ENCODE measurements around the gene CCDC33.

CCDC33 gene

DNA sequence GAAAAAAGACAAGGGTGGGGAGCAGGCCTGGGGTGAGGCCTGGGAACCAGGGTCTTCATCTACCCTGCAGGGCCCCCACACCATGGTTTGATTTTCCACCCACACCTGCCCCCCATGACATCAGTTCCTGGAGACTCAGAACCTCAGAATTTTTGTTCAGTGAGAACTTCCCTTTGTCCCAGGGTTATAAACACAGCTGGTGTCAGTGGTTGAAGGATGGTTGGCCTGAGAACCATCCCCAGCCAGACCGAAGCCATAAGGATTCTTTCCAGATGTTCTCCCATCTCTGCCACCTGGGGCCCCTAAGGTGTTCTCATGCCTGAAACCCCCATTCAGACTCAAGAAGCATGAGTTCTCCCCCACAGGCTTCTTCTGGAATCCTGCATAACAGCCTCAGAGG is 16.6 kb downstream of the CCDC33 start:
- Histone ChIP-seq H3K4me1 (ENCODE audit: control insufficient read depth, insufficient read depth, low read length) (no peaks in the 10 kb centered on the region), H3K36me3 (ENCODE audit: control insufficient read depth, insufficient read depth, low read length) (no peaks in the 10 kb centered on the region), H3K9ac (ENCODE audit: low read depth, low read length) (no peak overlapping the region), H3K27me3 (ENCODE audit: control insufficient read depth, insufficient read depth, low read length) (peaks cover 2% of the 10 kb centered on the region), H3K4me3 (ENCODE audit: low read depth, low read length) (no peak overlapping the region), H3K9me3 (ENCODE audit: control insufficient read depth, insufficient read depth, low read length) (no peaks in the 10 kb centered on the region)

DNA sequence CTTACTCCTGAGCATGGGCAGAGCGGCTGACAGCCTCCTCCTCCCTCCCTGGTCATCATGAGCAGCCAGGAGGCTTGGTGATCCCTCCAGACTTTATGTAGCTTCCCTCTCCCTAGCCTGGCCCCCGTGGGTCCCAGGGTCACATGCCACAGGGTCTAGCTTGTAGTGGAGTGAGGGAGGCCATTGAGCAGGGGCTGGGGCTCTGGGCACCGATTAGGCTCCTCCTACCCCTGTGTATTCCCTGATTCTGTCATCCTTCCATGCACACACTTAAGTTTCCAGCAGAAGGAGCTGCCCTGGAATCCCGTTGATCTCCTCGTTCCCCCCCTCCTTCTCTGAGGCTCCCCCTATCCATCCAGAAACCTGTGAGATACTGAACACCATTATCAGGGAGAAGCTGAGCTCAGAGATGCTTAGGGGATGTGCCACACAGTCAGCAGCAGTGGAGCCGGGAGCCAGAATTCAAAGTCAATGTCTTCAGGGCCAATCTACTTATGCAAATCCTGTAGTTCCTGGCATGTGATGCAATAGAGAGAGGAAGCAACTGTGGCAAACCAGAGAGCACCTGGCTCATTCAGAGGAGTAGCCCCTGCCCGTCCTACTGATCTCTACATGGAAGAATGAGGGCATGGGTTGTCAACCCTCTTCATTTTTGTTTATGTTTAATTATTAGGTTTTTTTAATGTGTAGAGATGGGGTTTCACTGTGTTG is 17.2 kb downstream of the CCDC33 start:
- Histone ChIP-seq H3K27me3 (ENCODE audit: control insufficient read depth, insufficient read depth, low read length) (peaks cover 2% of the 10 kb centered on the region), H3K9ac (ENCODE audit: low read depth, low read length) (no peak overlapping the region)

GRCh38 chr15:74257105-74257504 is 21.0 kb downstream of the CCDC33 start:
- Histone ChIP-seq H3K27me3 (ENCODE audit: control insufficient read depth, insufficient read depth, low read length) (peaks cover 5% of the 10 kb centered on the region), H3K4me3 (ENCODE audit: low read depth, low read length) (no peak overlapping the region), H3K4me1 (ENCODE audit: control insufficient read depth, insufficient read depth, low read length) (no peaks in the 10 kb centered on the region), H3K9me3 (ENCODE audit: control insufficient read depth, insufficient read depth, low read length) (no peaks in the 10 kb centered on the region), H3K36me3 (ENCODE audit: control insufficient read depth, insufficient read depth, low read length) (no peaks in the 10 kb centered on the region), H3K9ac (ENCODE audit: low read depth, low read length) (no peak overlapping the region)

More for the DNA sequence above, 17.2 kb downstream of the CCDC33 start:
- Histone ChIP-seq H3K4me3 (ENCODE audit: low read depth, low read length) (no peak overlapping the region), H3K4me1 (ENCODE audit: control insufficient read depth, insufficient read depth, low read length) (no peaks in the 10 kb centered on the region), H3K36me3 (ENCODE audit: control insufficient read depth, insufficient read depth, low read length) (no peaks in the 10 kb centered on the region), H3K9me3 (ENCODE audit: control insufficient read depth, insufficient read depth, low read length) (no peaks in the 10 kb centered on the region)

- H3K4me1 ChIP-seq (ENCODE audit: control insufficient read depth, insufficient read depth, low read length) = no peaks in the 10 kb centered on the region
- peaks cover 5% of the 10 kb centered on the region for H3K27me3 ChIP-seq (ENCODE audit: control insufficient read depth, insufficient read depth, low read length)
- H3K4me3 ChIP-seq (ENCODE audit: low read depth, low read length) = no peak overlapping the region
- H3K36me3 ChIP-seq (ENCODE audit: control insufficient read depth, insufficient read depth, low read length) = no peaks in the 10 kb centered on the region
- no peak overlapping the region for H3K9ac ChIP-seq (ENCODE audit: low read depth, low read length)
- no peaks in the 10 kb centered on the region for H3K9me3 ChIP-seq (ENCODE audit: control insufficient read depth, insufficient read depth, low read length)
These were observed 21.5 kb downstream of the CCDC33 start for GRCh38 chr15:74257623-74258022.

DNA sequence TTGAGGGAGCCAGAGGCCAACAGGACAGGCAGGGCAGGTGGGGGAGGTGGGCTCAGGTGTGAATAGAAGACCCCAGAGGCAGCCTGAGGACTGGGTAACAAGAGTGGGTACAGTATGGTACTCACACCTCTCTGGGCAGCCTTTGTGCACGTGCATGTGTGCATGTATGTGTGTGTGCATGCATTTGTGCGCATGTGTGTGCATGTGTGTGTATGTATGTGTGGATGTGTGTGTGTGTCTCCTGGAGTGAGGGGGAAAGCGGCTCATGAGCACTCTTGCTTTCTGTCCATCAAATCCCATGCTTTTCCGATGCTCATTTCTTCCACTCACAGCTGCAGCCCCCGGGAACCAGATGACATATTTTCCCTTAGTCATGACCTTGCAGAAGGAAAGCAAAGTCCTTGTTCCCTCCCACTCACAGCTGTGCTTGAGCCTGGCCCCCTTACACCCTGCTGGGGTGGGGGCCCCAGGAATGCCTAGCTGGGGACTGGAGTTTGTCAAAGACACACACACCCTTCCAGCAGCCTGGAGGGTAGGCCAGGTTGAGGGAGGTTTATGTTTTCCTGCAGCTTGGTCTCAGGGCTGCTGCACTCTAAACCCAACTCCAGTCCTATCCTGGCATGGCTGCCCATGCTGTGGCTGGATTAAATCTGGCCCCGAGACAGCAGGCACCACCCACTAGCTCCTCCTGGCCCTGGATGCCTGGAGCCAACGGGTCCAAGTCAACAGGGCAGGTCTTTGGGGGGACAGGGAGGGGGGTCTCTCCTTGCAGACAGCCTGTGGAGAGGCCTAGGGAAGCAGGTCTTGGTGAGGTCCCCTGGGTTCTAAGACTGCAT is 22.5 kb downstream of the CCDC33 start:
- Histone ChIP-seq H3K4me3 (ENCODE audit: low read depth, low read length) (no peak overlapping the region), H3K4me1 (ENCODE audit: control insufficient read depth, insufficient read depth, low read length) (no peaks in the 10 kb centered on the region), H3K36me3 (ENCODE audit: control insufficient read depth, insufficient read depth, low read length) (no peaks in the 10 kb centered on the region), H3K9me3 (ENCODE audit: control insufficient read depth, insufficient read depth, low read length) (no peaks in the 10 kb centered on the region), H3K9ac (ENCODE audit: low read depth, low read length) (no peak overlapping the region), H3K27me3 (ENCODE audit: control insufficient read depth, insufficient read depth, low read length) (peaks cover 5% of the 10 kb centered on the region)

DNA sequence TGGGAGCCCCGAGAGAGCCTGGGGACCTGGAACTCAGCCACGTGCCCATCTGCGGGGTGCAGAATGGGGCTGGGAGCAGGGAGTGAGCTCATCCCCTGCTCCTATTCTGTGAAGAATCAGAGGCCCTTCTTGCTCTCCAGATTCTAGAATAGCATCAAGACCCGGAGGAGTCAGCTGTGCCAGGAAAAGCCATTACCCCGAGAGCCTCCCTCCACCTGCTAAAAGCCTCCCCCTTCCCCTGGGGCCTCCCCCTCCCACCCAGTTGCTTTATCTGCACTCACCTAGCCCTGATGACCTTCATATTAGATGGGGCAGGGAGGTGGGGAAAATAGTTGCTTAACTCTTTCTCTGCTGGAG is 23.1 kb downstream of the CCDC33 start:
- peaks cover 1% of the 10 kb centered on the region for H3K4me1 ChIP-seq (ENCODE audit: control insufficient read depth, insufficient read depth, low read length)
- no peak overlapping the region for H3K9ac ChIP-seq (ENCODE audit: low read depth, low read length)
- no peak overlapping the region for H3K4me3 ChIP-seq (ENCODE audit: low read depth, low read length)
- H3K27me3 ChIP-seq (ENCODE audit: control insufficient read depth, insufficient read depth, low read length) = peaks cover 5% of the 10 kb centered on the region
- H3K36me3 ChIP-seq (ENCODE audit: control insufficient read depth, insufficient read depth, low read length) = no peaks in the 10 kb centered on the region
- H3K9me3 ChIP-seq (ENCODE audit: control insufficient read depth, insufficient read depth, low read length) = no peaks in the 10 kb centered on the region

DNA sequence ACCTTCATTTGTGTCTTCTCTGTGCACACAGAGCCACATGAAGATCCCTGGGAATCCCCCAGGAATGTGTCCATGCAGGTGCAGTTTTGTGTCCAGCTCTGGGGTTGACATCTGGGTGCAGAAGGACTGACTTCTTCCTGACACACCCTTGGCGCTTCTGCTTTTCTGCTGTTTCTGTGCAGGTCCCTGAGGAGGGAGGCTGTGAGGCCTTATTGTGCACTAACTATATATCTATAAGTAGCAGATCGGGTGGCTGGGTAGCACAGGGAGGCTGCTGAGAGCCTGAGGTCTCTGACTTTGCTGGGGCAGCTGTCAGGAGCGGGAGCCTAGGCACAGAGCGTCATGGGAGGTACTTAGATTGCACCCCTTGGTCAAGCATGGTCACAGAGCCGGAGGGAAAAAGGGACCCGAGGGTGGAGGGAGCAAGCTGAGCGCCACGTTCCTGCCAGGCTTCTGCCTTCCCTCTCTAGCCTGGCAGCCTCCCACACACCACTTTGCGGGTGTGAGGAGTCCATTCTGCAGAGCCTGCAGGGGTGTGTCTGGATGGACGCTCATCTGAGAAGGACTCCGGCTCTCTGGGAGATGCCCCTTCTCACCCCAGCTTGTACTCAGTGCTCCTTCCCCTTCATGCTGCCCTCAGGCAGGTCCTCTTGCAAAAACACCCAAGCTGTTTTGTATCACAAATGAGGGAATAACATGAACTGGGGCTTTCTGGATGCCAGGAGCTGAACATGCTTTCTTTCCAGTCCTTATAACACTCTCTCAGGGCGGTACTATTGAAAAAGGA is 23.9 kb downstream of the CCDC33 start:
- H3K9ac ChIP-seq (ENCODE audit: low read depth, low read length) = no peak overlapping the region
- H3K9me3 ChIP-seq (ENCODE audit: control insufficient read depth, insufficient read depth, low read length) = no peaks in the 10 kb centered on the region
- H3K4me3 ChIP-seq (ENCODE audit: low read depth, low read length) = no peak overlapping the region
- H3K4me1 ChIP-seq (ENCODE audit: control insufficient read depth, insufficient read depth, low read length) = peaks cover 4% of the 10 kb centered on the region
- peaks cover 5% of the 10 kb centered on the region for H3K27me3 ChIP-seq (ENCODE audit: control insufficient read depth, insufficient read depth, low read length)
- no peaks in the 10 kb centered on the region for H3K36me3 ChIP-seq (ENCODE audit: control insufficient read depth, insufficient read depth, low read length)

- H3K36me3 ChIP-seq (ENCODE audit: control insufficient read depth, insufficient read depth, low read length) = no peaks in the 10 kb centered on the region
- H3K4me3 ChIP-seq (ENCODE audit: low read depth, low read length) = no peak overlapping the region
- H3K4me1 ChIP-seq (ENCODE audit: control insufficient read depth, insufficient read depth, low read length) = peaks cover 4% of the 10 kb centered on the region
- no peaks in the 10 kb centered on the region for H3K9me3 ChIP-seq (ENCODE audit: control insufficient read depth, insufficient read depth, low read length)
- peaks cover 5% of the 10 kb centered on the region for H3K27me3 ChIP-seq (ENCODE audit: control insufficient read depth, insufficient read depth, low read length)
- no peak overlapping the region for H3K9ac ChIP-seq (ENCODE audit: low read depth, low read length)
These were observed 24.9 kb downstream of the CCDC33 start for GRCh38 chr15:74261041-74261440.

GRCh38 chr15:74261685-74262084 is 25.6 kb downstream of the CCDC33 start:
- Histone ChIP-seq H3K4me1 (ENCODE audit: control insufficient read depth, insufficient read depth, low read length) (peaks cover 4% of the 10 kb centered on the region), H3K9ac (ENCODE audit: low read depth, low read length) (no peak overlapping the region), H3K4me3 (ENCODE audit: low read depth, low read length) (no peak overlapping the region), H3K36me3 (ENCODE audit: control insufficient read depth, insufficient read depth, low read length) (no peaks in the 10 kb centered on the region), H3K9me3 (ENCODE audit: control insufficient read depth, insufficient read depth, low read length) (no peaks in the 10 kb centered on the region), H3K27me3 (ENCODE audit: control insufficient read depth, insufficient read depth, low read length) (peaks cover 3% of the 10 kb centered on the region)

- H3K4me3 ChIP-seq (ENCODE audit: low read depth, low read length) = no peak overlapping the region
- H3K9ac ChIP-seq (ENCODE audit: low read depth, low read length) = no peak overlapping the region
- peaks cover 4% of the 10 kb centered on the region for H3K4me1 ChIP-seq (ENCODE audit: control insufficient read depth, insufficient read depth, low read length)
- H3K27me3 ChIP-seq (ENCODE audit: control insufficient read depth, insufficient read depth, low read length) = peaks cover 3% of the 10 kb centered on the region
- H3K9me3 ChIP-seq (ENCODE audit: control insufficient read depth, insufficient read depth, low read length) = no peaks in the 10 kb centered on the region
- no peaks in the 10 kb centered on the region for H3K36me3 ChIP-seq (ENCODE audit: control insufficient read depth, insufficient read depth, low read length)
These were observed 26.0 kb downstream of the CCDC33 start for GRCh38 chr15:74262151-74262550.

- peaks cover 4% of the 10 kb centered on the region for H3K4me1 ChIP-seq (ENCODE audit: control insufficient read depth, insufficient read depth, low read length)
- H3K4me3 ChIP-seq (ENCODE audit: low read depth, low read length) = no peak overlapping the region
- no peaks in the 10 kb centered on the region for H3K36me3 ChIP-seq (ENCODE audit: control insufficient read depth, insufficient read depth, low read length)
- H3K27me3 ChIP-seq (ENCODE audit: control insufficient read depth, insufficient read depth, low read length) = peaks cover 6% of the 10 kb centered on the region
- no peaks in the 10 kb centered on the region for H3K9me3 ChIP-seq (ENCODE audit: control insufficient read depth, insufficient read depth, low read length)
- H3K9ac ChIP-seq (ENCODE audit: low read depth, low read length) = no peak overlapping the region
These were observed 26.5 kb downstream of the CCDC33 start for GRCh38 chr15:74262625-74263024.

Measured in iPS-15b (cell line).